NCI-H2196 (cell line): ENCODE measurements around the gene TMEM254.
"Not testable (repeated sequence)": the region's sequence is repeated elsewhere in the genome, so short reads cannot be mapped to it uniquely, and the experiment has no call there.

Source experiments
- DNase-seq: peaks from one replicate; lab custom pipeline; 2025; ENCODE audit not compliant: unreplicated experiment; lab: John Stamatoyannopoulos, UW

Gene TMEM254

GRCh38 chr10:80075781-80076180 lies 2.7 kb upstream of the TMEM254 start:
- no peak for DNase-seq

GRCh38 chr10:80077869-80078447 lies 507 bp upstream of the TMEM254 start:
- no peak for DNase-seq

GRCh38 chr10:80079312-80079719 lies 851 bp downstream of the TMEM254 start:
- no peak for DNase-seq

- DNase-seq: no peak
Observed at GRCh38 chr10:80081026-80081425, 2.6 kb downstream of the TMEM254 start.

GRCh38 chr10:80081801-80082750 lies 3.6 kb downstream of the TMEM254 start:
- DNase-seq: no peak

- DNase-seq: no peak
Observed at GRCh38 chr10:80090121-80090520, 11.7 kb downstream of the TMEM254 start.

GRCh38 chr10:80094231-80094630 lies 15.8 kb downstream of the TMEM254 start:
- no peak for DNase-seq

GRCh38 chr10:80098272-80098671 lies 19.8 kb downstream of the TMEM254 start:
- not testable (repeated sequence) for DNase-seq

GRCh38 chr10:80099295-80099694 lies 20.8 kb downstream of the TMEM254 start:
- not testable (repeated sequence) for DNase-seq

GRCh38 chr10:80100116-80100515 lies 21.7 kb downstream of the TMEM254 start:
- DNase-seq: no peak

GRCh38 chr10:80100861-80101695 lies 22.6 kb downstream of the TMEM254 start:
- DNase-seq: no peak

- no peak for DNase-seq
Observed at GRCh38 chr10:80104066-80104926, 25.8 kb downstream of the TMEM254 start.

GRCh38 chr10:80108576-80109239 lies 30.2 kb downstream of the TMEM254 start:
- DNase-seq: no peak

- DNase-seq: no peak
Observed at GRCh38 chr10:80110986-80111385, 32.5 kb downstream of the TMEM254 start.

- no peak for DNase-seq
Observed at GRCh38 chr10:80118669-80119068, 40.2 kb downstream of the TMEM254 start.

- DNase-seq: no peak
Observed at GRCh38 chr10:80122110-80122710, 43.7 kb downstream of the TMEM254 start.

- DNase-seq: no peak
Observed at GRCh38 chr10:80122746-80123145, 44.3 kb downstream of the TMEM254 start.

GRCh38 chr10:80126876-80127275 lies 48.4 kb downstream of the TMEM254 start:
- DNase-seq: no peak

GRCh38 chr10:80131499-80131901 lies 53.0 kb downstream of the TMEM254 start:
- no peak for DNase-seq
